Measurements from ENCODE around the gene CASP7. TPM values are rescaled to one million over a fixed set of nuclear protein-coding genes. Genes with fewer than 3 reads are reported as not detected.

CASP7 gene
- total and polyA plus RNA-seq, 2 donors (not counting 1 experiment from before 2014, with no cell fraction given), result 5.7 to 23.9 TPM

DNA sequence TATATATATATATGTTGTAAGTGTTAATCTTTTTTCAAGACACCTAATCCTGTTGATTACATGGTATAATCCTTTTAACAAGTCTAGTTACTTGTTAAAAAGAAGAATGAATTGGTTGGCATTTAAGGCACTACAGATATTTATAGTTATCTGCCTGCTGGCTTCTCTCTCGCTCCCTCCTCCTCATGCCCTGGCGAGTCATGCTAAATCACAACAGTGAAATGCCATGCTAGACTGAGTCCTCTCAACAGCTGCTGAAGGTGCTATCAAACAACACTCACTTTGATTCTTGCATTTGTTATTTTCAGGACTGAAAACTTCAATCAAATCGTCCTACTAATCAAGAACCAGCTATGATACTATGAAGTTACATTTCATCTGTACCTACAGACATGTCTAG lies 31.2 kb upstream of the CASP7 start:
- Histone ChIP-seq H3K79me2 (ENCODE audit: control insufficient read depth, insufficient read depth, low read length) (no peaks in the 10 kb centered on the region), H3K27me3 (replicated peaks in 1 of 4; ENCODE audit: control extremely low read depth in 1 of 4, control insufficient read depth in 3 of 4, insufficient read depth in 4 of 4, low read length in 3 of 4) (no peaks in the 10 kb centered on the region), H3K27ac (ENCODE audit: low read length in 2 of 2) (no peak overlapping the region), H2AFZ (ENCODE audit: insufficient read depth, low read depth, low read length, poor library complexity, severe bottlenecking) (no peak overlapping the region), H3K9ac (ENCODE audit: low read length) (no peak overlapping the region), H4K20me1 (ENCODE audit: control insufficient read depth, insufficient read depth, low read length, poor library complexity, severe bottlenecking) (no peaks in the 10 kb centered on the region), H3K4me3 (ENCODE audit: control extremely low read depth in 1 of 5, extremely low read depth in 1 of 5, insufficient read depth in 1 of 5, low read depth in 2 of 5, low read length in 4 of 5) (no peak overlapping the region), H3K4me1 (ENCODE audit: control insufficient read depth in 2 of 2, insufficient read depth in 2 of 2, low read length in 2 of 2) (no peaks in the 10 kb centered on the region), H3K4me2 (replicated peaks; ENCODE audit: low read depth, low read length, poor library complexity, severe bottlenecking) (no peak overlapping the region), H3K9me3 (ENCODE audit: control extremely low read depth in 1 of 3, control insufficient read depth in 2 of 3, insufficient read depth in 1 of 3, low read length in 2 of 3) (no peaks in the 10 kb centered on the region), H3K36me3 (replicated peaks in 1 of 2; ENCODE audit: control extremely low read depth in 1 of 2, control insufficient read depth in 1 of 2, extremely low read depth in 1 of 2, insufficient read depth in 2 of 2, low read length in 1 of 2) (no peaks in the 10 kb centered on the region)
- Mint-ChIP-seq H3K4me3 (no peak overlapping the region), H3K27ac (no peak overlapping the region), H3K9me3 (ENCODE audit: insufficient read depth) (no peaks in the 10 kb centered on the region), H3K27me3 (peaks cover 34% of the 10 kb centered on the region), H3K4me1 (no peaks in the 10 kb centered on the region)
- ChIA-PET CTCF (no interaction called here), POLR2A (no interaction called here)
- DNase-seq (no peak), ATAC-seq (ENCODE audit: low read depth) (no peak)
- 100% methylated on average over 2 of the region's 3 CpGs for WGBS (ENCODE audit: insufficient coverage)
- TF ChIP-seq EZH2 (IDR thresholded peaks at IDR 0.05; ENCODE audit: borderline replicate concordance, insufficient read depth, low read depth, low read length, poor library complexity, severe bottlenecking), result no peak
- TF ChIP-seq, protein P1, sequence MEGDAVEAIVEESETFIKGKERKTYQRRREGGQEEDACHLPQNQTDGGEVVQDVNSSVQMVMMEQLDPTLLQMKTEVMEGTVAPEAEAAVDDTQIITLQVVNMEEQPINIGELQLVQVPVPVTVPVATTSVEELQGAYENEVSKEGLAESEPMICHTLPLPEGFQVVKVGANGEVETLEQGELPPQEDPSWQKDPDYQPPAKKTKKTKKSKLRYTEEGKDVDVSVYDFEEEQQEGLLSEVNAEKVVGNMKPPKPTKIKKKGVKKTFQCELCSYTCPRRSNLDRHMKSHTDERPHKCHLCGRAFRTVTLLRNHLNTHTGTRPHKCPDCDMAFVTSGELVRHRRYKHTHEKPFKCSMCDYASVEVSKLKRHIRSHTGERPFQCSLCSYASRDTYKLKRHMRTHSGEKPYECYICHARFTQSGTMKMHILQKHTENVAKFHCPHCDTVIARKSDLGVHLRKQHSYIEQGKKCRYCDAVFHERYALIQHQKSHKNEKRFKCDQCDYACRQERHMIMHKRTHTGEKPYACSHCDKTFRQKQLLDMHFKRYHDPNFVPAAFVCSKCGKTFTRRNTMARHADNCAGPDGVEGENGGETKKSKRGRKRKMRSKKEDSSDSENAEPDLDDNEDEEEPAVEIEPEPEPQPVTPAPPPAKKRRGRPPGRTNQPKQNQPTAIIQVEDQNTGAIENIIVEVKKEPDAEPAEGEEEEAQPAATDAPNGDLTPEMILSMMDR (IDR thresholded peaks at IDR 0.05), result no peak
- intact Hi-C loops (cut with micrococcal nuclease), result no loop called here

- Histone ChIP-seq H3K27ac (ENCODE audit: low read length in 2 of 2) (no peak overlapping the region), H3K4me1 (ENCODE audit: control insufficient read depth in 2 of 2, insufficient read depth in 2 of 2, low read length in 2 of 2) (no peaks in the 10 kb centered on the region), H3K4me3 (ENCODE audit: control extremely low read depth in 1 of 5, extremely low read depth in 1 of 5, insufficient read depth in 1 of 5, low read depth in 2 of 5, low read length in 4 of 5) (no peak overlapping the region), H3K4me2 (replicated peaks; ENCODE audit: low read depth, low read length, poor library complexity, severe bottlenecking) (no peak overlapping the region), H3K9me3 (ENCODE audit: control extremely low read depth in 1 of 3, control insufficient read depth in 2 of 3, insufficient read depth in 1 of 3, low read length in 2 of 3) (no peaks in the 10 kb centered on the region), H2AFZ (ENCODE audit: insufficient read depth, low read depth, low read length, poor library complexity, severe bottlenecking) (no peak overlapping the region), H3K79me2 (ENCODE audit: control insufficient read depth, insufficient read depth, low read length) (no peaks in the 10 kb centered on the region), H3K9ac (ENCODE audit: low read length) (no peak overlapping the region), H3K36me3 (replicated peaks in 1 of 2; ENCODE audit: control extremely low read depth in 1 of 2, control insufficient read depth in 1 of 2, extremely low read depth in 1 of 2, insufficient read depth in 2 of 2, low read length in 1 of 2) (no peaks in the 10 kb centered on the region), H4K20me1 (ENCODE audit: control insufficient read depth, insufficient read depth, low read length, poor library complexity, severe bottlenecking) (no peaks in the 10 kb centered on the region), H3K27me3 (replicated peaks in 1 of 4; ENCODE audit: control extremely low read depth in 1 of 4, control insufficient read depth in 3 of 4, insufficient read depth in 4 of 4, low read length in 3 of 4) (no peaks in the 10 kb centered on the region)
- H3K9me3 Mint-ChIP-seq (ENCODE audit: insufficient read depth), result no peaks in the 10 kb centered on the region
- WGBS (ENCODE audit: insufficient coverage), result 100% methylated on average over 2 of the region's 2 CpGs
- no peaks in the 10 kb centered on the region for H3K4me1 Mint-ChIP-seq
- CTCF ChIA-PET, result no interaction called here
- ATAC-seq (ENCODE audit: low read depth), result no peak
- H3K4me3 Mint-ChIP-seq, result no peak overlapping the region
- TF ChIP-seq EZH2 (IDR thresholded peaks at IDR 0.05; ENCODE audit: borderline replicate concordance, insufficient read depth, low read depth, low read length, poor library complexity, severe bottlenecking), result no peak
- TF ChIP-seq, protein P1 (IDR thresholded peaks at IDR 0.05), result no peak
- H3K27ac Mint-ChIP-seq, result no peak overlapping the region
- POLR2A ChIA-PET, result no interaction called here
- intact Hi-C loops (cut with micrococcal nuclease), result no loop called here
- DNase-seq, result no peak
- H3K27me3 Mint-ChIP-seq, result peaks cover 42% of the 10 kb centered on the region
These were observed 29.5 kb upstream of the CASP7 start for GRCh38 chr10:113650172-113650571.

All from B cell (primary cell).